Measurements from ENCODE around the gene SLC25A3.
A peak's percentile ranks its signal among the peaks of the same experiment; 100 is the strongest.

SLC25A3 gene

GRCh38 chr12:98644712-98645571 lies 51.5 kb downstream of the SLC25A3 start, which contains the start of the genes APAF1 and IKBIP:
Gene APAF1 (plus strand): TSS chr12:98645290. CDS start chr12:98648360, 3,070 bp downstream.
Gene IKBIP (minus strand): TSS chr12:98644788. CDS start chr12:98644701, 87 bp downstream.
- Histone ChIP-seq H3K9ac (peak within 1 kb of the TSS; percentile 91 to 98 (median 93)), H3K27me3 (no peaks in the 10 kb centered on the region), H3K4me1 (peaks cover 20 to 42% (median 36%) of the 10 kb centered on the region in 10 experiments), H3K36me3 (peaks cover 17 to 37% (median 26%) of the 10 kb centered on the region in 11 experiments), H3K9me3 (replicated peaks in 1 of 11) (peaks cover 0 to 4% (median 0%) of the 10 kb centered on the region in 11 experiments; a peak in 1 of 22 replicates), H4K20me1 (peaks cover 0 to 40% (median 5%) of the 10 kb centered on the region in 11 experiments; a peak in 11 of 22 replicates), H3K4me2 (peak within 1 kb of the TSS; percentile 75 to 92 (median 87)), H3K27ac (peak within 1 kb of the TSS; percentile 72 to 97 (median 92)), H3K4me3 (peak within 1 kb of the TSS; percentile 93 to 100 (median 98))
- TF ChIP-seq Cebpa-rat (IDR thresholded peaks at IDR 0.05) = 0 out of 22 replicates have a peak, but pooled peaks of 1 of the 11 experiments have one; percentile 26

DNA sequence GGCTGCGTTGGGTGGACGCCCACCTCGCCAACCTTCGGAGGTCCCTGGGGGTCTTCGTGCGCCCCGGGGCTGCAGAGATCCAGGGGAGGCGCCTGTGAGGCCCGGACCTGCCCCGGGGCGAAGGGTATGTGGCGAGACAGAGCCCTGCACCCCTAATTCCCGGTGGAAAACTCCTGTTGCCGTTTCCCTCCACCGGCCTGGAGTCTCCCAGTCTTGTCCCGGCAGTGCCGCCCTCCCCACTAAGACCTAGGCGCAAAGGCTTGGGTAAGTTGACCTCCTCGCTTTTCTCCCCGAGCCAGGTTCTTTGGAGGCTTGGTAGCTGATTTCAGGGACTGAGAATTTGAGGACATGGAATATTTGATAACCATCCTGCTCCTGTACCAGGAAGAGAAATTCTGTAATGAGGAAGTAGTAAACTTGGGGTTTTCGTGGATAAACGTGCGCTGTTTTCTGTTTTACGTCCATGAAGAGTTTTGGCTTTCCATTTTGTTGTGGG lies 52.1 kb downstream of the SLC25A3 start:
- TF ChIP-seq Cebpa-rat (IDR thresholded peaks at IDR 0.05) = no peak
- H4K20me1 ChIP-seq = peaks cover 0 to 45% (median 12%) of the 10 kb centered on the region in 11 experiments; a peak in 12 of 22 replicates
- peak overlapping the region; percentile 91 to 98 (median 93) for H3K9ac ChIP-seq
- H3K27ac ChIP-seq = peak overlapping the region; percentile 72 to 97 (median 92)
- H3K36me3 ChIP-seq = peaks cover 24 to 41% (median 32%) of the 10 kb centered on the region in 11 experiments
- H3K4me1 ChIP-seq = peaks cover 20 to 41% (median 36%) of the 10 kb centered on the region in 10 experiments
- peaks cover 0 to 4% (median 0%) of the 10 kb centered on the region in 11 experiments; a peak in 1 of 22 replicates for H3K9me3 ChIP-seq (replicated peaks in 1 of 11)
- peak overlapping the region; percentile 70 to 91 (median 85) for H3K4me2 ChIP-seq
- H3K27me3 ChIP-seq = no peaks in the 10 kb centered on the region
- H3K4me3 ChIP-seq = peak overlapping the region; percentile 93 to 100 (median 98)

DNA sequence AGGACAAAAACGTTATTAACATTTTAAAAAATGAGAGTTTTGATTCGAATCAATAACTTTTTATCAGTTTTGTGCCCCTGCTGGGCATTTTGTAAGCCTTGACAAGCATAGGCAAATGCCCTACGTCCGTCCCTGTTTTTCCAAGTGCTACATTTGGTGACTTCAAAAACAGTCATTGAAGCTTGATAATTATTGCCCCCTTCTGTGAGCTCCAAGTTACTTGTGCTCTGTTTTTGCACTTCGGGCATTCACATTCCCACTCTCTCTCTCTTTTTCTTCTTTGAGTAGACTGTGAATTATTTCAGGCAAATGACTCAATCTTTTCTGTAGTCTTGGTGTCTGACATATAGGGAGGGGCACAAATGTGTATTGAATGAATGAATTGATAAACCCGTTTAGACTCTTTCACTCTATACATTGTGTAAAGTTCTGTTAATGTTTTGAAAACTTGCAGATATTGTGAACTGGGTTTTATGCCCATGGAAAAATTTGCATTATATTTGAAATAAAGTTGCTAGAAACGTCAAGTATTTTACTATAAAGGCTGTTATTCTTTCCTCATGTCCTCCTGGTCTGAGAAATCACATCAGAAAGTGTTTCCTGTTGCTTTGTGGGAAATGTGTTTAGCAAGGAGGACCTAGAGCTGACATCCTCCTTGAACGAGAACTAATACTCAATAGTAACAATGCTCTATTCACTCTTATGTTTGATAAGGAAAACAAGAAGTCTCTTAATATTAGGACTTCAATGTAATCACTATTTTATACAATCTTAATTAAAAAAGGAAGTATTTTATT lies 53.0 kb downstream of the SLC25A3 start:
- peak overlapping the region; percentile 2 to 97 (median 92); a peak in 19 of 22 replicates for H3K27ac ChIP-seq
- H3K4me1 ChIP-seq = peaks cover 20 to 40% (median 35%) of the 10 kb centered on the region in 10 experiments
- no peak for TF ChIP-seq Cebpa-rat (IDR thresholded peaks at IDR 0.05)
- H3K4me3 ChIP-seq = peak overlapping the region; percentile 93 to 100 (median 98)
- H4K20me1 ChIP-seq = peaks cover 0 to 53% (median 13%) of the 10 kb centered on the region in 11 experiments; a peak in 11 of 22 replicates
- no peaks in the 10 kb centered on the region for H3K27me3 ChIP-seq
- peaks cover 32 to 42% (median 34%) of the 10 kb centered on the region in 11 experiments for H3K36me3 ChIP-seq
- peak overlapping the region; percentile 70 to 91 (median 85) for H3K4me2 ChIP-seq
- H3K9me3 ChIP-seq (replicated peaks in 1 of 11) = no peaks in the 10 kb centered on the region
- peak overlapping the region; percentile 91 to 98 (median 93) for H3K9ac ChIP-seq

GRCh38 chr12:98651328-98651727 lies 57.8 kb downstream of the SLC25A3 start:
- Histone ChIP-seq H4K20me1 (peaks cover 0 to 69% (median 18%) of the 10 kb centered on the region in 11 experiments; a peak in 10 of 22 replicates), H3K36me3 (peaks cover 47 to 80% (median 65%) of the 10 kb centered on the region in 11 experiments)

DNA sequence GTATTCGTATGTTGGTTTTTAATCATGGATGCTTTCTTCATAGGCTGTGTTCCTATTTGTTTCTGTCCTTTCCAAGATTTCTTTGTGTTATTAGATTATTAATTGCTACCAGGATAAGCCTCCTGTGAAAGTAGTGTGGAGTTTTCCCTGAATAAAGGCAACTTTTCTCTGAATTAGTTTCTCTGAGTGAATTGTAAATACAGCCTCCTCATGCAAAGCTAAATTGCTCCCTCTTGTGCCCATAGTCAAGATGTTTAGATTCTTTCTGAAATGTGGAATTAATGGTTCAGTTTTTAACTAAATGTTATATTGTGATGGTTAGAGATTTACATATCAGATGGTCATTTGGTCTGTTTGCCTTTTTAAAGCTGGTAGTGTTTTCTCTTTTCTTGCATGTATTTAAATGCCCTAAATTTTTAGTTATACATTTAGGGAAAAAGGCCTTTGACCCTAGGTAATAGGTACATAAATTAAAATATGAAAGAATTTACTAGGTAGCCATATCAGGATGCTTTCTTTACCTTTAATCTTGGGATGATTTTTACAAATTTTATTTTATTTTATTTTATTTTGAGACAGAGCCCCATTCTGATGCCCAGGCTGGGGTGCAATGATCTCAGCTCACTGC lies 60.5 kb downstream of the SLC25A3 start:
- H3K36me3 ChIP-seq = peaks cover 67 to 89% (median 83%) of the 10 kb centered on the region in 11 experiments
- H3K9me3 ChIP-seq (replicated peaks in 1 of 11) = no peaks in the 10 kb centered on the region
- peaks cover 0 to 62% (median 7%) of the 10 kb centered on the region in 11 experiments; a peak in 8 of 22 replicates for H4K20me1 ChIP-seq
- TF ChIP-seq Cebpa-rat (IDR thresholded peaks at IDR 0.05) = no peak
- no peak overlapping the region for H3K4me2 ChIP-seq
- no peaks in the 10 kb centered on the region for H3K4me1 ChIP-seq
- H3K9ac ChIP-seq = no peak overlapping the region
- H3K27ac ChIP-seq = no peak overlapping the region
- H3K27me3 ChIP-seq = no peaks in the 10 kb centered on the region
- H3K4me3 ChIP-seq = no peak overlapping the region

More at GRCh38 chr12:98651328-98651727, 57.8 kb downstream of the SLC25A3 start:
- H3K27me3 ChIP-seq = no peaks in the 10 kb centered on the region
- no peaks in the 10 kb centered on the region for H3K9me3 ChIP-seq (replicated peaks in 1 of 11)
- no peak overlapping the region for H3K4me2 ChIP-seq
- H3K27ac ChIP-seq = no peak overlapping the region
- peak overlapping the region in 1 of 11 experiments; percentile 28; a peak in 1 of 22 replicates for H3K9ac ChIP-seq
- H3K4me3 ChIP-seq = no peak overlapping the region
- peaks cover 6 to 21% (median 13%) of the 10 kb centered on the region in 10 experiments; a peak in 18 of 20 replicates for H3K4me1 ChIP-seq
- no peak for TF ChIP-seq Cebpa-rat (IDR thresholded peaks at IDR 0.05)

Measured in BLaER1 treated with 17β-estradiol and CSF1 and Interleukin-3, amounts not matched to agents 10 nM and 100 nM (cell line).